Immature natural killer cell (primary cell): Measurements from ENCODE around the gene DYNC1I1. TPM values are rescaled to one million over a fixed set of nuclear protein-coding genes. Genes with fewer than 3 reads are reported as not detected.

Experiments used
- DNase-seq, 3 donors: peaks; one replicate each; pipeline ENCODE4 v3.0.0; 2022; ENCODE audit warnings: mixed read lengths in 1 of 3
- H3K27ac Mint-ChIP-seq, 6 donors: one replicate each; pipeline ENCODE4 v1.8.0; 2020; ENCODE audit warnings: mixed read lengths in 6 of 6, mild to moderate bottlenecking in 5 of 6, inconsistent platforms in 4 of 6, moderate library complexity in 3 of 6
- H3K27me3 Mint-ChIP-seq, 3 donors: one replicate each; pipeline ENCODE4 v1.8.0; 2020 to 2021; ENCODE audit warnings: low read depth in 3 of 3, mild to moderate bottlenecking in 3 of 3, mixed read lengths in 3 of 3, moderate library complexity in 3 of 3, inconsistent platforms in 1 of 3
- H3K36me3 Mint-ChIP-seq, 3 donors: one replicate each; pipeline ENCODE4 v1.8.0; 2020; ENCODE audit warnings: mixed read lengths in 3 of 3, inconsistent platforms in 2 of 3, mild to moderate bottlenecking in 2 of 3
- H3K4me1 Mint-ChIP-seq, 2 donors: one replicate each; pipeline ENCODE4 v1.8.0; 2020; ENCODE audit warnings: inconsistent platforms in 2 of 2, mild to moderate bottlenecking in 2 of 2, mixed read lengths in 2 of 2, moderate library complexity in 1 of 2
- H3K4me3 Mint-ChIP-seq, 5 donors: one replicate each; pipeline ENCODE4 v1.8.0; 2020; ENCODE audit warnings: mild to moderate bottlenecking in 5 of 5, mixed read lengths in 5 of 5, inconsistent platforms in 3 of 5, moderate library complexity in 3 of 5
- H3K9me3 Mint-ChIP-seq, 6 donors: one replicate each; pipeline ENCODE4 v1.8.0; 2020; ENCODE audit warnings: mild to moderate bottlenecking in 6 of 6, mixed read lengths in 6 of 6, inconsistent platforms in 4 of 6, moderate library complexity in 3 of 6
- polyA plus RNA-seq, 3 donors: library from polyadenylated mRNA; unstranded; fragments of 300-500 nt; fragmentation: Illumina TruSeq; gene quantifications; one replicate each; pipeline ENCODE4 v1.2.3, GENCODE V29; 2021

The DYNC1I1 gene
- polyA plus RNA-seq, 3 donors from 2014 or later = not detected

DNA sequence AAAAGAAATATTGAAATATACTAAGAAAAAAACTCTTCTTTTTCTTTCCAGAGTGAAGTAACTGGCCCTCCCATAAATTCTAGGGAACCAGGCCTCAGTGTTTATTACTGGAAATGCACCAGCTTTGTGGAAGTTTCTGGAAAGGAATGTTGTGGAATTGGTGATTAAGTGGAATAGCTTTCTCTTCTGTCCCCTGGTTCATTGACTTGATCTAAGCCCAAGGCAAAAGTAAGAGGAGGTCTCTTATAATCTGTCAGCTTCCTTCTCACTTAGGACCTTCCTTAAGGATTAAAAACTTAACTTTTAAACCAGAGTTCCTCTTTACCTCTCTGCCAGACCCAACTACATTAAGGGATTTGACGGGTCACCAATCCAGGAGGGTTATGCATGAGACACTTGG is 283.4 kb downstream of the DYNC1I1 start:
- Mint-ChIP-seq H3K36me3 (no peaks in the 10 kb centered on the region), H3K4me3 (no peak overlapping the region), H3K4me1 (no peaks in the 10 kb centered on the region), H3K9me3 (peaks cover 0 to 2% (median 0%) of the 10 kb centered on the region in 6 donors), H3K27me3 (peaks cover 0 to 8% (median 3%) of the 10 kb centered on the region in 3 donors), H3K27ac (no peak overlapping the region)
- DNase-seq = no peak

DNA sequence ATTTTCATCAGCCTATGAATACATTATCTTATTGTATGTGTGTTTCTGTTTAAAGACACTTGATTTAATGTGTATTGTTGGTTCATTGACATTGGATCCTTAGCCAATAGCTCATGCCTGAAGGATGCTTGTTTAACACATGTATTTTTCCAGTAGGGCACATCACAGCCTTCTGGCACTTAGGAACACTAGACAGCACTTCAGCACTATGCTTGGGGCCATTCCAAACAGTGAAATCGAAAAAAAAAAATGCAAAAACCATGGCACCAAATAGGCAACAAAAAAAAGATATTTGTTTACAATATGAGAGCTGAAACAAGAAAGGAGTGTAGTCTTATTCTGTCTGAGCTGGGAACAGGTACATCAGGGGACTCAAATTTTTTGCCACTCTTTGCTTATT is 286.7 kb downstream of the DYNC1I1 start:
- Mint-ChIP-seq H3K27me3 (peaks cover 0 to 15% (median 3%) of the 10 kb centered on the region in 3 donors), H3K4me1 (no peaks in the 10 kb centered on the region), H3K4me3 (no peak overlapping the region), H3K36me3 (no peaks in the 10 kb centered on the region), H3K27ac (no peak overlapping the region), H3K9me3 (peaks cover 0 to 2% (median 0%) of the 10 kb centered on the region in 6 donors)
- no peak for DNase-seq

DNA sequence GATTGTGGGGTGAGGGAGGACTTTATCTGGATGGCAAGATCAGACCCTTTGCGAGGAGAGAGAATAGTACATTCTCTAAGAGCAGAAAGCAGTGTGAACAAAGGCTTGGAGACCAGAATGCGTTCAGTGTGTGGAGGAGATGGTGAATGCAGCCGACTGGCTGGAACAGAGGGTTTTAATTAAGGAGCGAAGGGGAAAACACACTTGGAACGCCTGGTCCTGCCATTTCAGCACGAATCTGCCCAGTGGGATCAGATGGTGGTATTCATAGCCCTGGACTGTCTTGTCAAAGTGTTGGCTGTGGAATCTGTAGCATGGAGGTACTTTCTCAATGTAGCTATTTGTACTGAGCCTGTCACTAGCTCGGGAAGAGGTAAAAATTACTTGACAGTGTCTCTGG is 288.7 kb downstream of the DYNC1I1 start:
- Mint-ChIP-seq H3K27me3 (peaks cover 2 to 9% (median 4%) of the 10 kb centered on the region in 3 donors), H3K36me3 (no peaks in the 10 kb centered on the region), H3K27ac (peak overlapping the region in 1 of 6 donors; percentile 25), H3K4me1 (no peaks in the 10 kb centered on the region), H3K4me3 (no peak overlapping the region), H3K9me3 (no peaks in the 10 kb centered on the region)
- DNase-seq = no peak

- DNase-seq = no peak
- Mint-ChIP-seq H3K36me3 (no peaks in the 10 kb centered on the region), H3K9me3 (no peaks in the 10 kb centered on the region), H3K27ac (no peak overlapping the region), H3K4me1 (no peaks in the 10 kb centered on the region), H3K4me3 (no peak overlapping the region), H3K27me3 (peaks cover 2 to 9% (median 4%) of the 10 kb centered on the region in 3 donors)
These were observed 289.5 kb downstream of the DYNC1I1 start for GRCh38 chr7:96061844-96062243.

- H3K4me3 Mint-ChIP-seq = no peak overlapping the region
- no peaks in the 10 kb centered on the region for H3K4me1 Mint-ChIP-seq
- H3K9me3 Mint-ChIP-seq = no peaks in the 10 kb centered on the region
- no peak for DNase-seq
- no peak overlapping the region for H3K27ac Mint-ChIP-seq
- H3K27me3 Mint-ChIP-seq = peaks cover 1 to 13% (median 2%) of the 10 kb centered on the region in 3 donors
- H3K36me3 Mint-ChIP-seq = no peaks in the 10 kb centered on the region
These were observed 295.0 kb downstream of the DYNC1I1 start for GRCh38 chr7:96067321-96067720.

DNA sequence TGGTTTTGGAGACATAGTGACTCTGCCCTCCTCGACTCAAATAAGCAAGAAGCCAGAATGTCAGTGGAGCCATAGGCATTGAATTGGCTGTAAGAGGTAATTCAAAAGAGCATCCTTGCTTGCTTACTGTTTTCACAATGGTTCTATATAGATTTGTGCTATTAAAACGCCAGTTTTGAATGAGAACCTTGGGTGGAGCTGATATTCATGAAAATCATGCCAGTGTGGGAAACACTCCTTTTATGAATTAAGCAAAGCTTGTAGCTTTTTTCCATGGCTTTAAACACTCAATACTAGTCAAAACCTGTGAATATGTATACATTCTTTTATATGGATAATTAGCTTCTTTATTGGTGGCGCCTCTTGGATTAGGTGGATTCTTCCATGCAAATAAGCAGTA is 297.0 kb downstream of the DYNC1I1 start:
- Mint-ChIP-seq H3K27ac (no peak overlapping the region), H3K4me3 (no peak overlapping the region), H3K36me3 (no peaks in the 10 kb centered on the region), H3K9me3 (no peaks in the 10 kb centered on the region), H3K4me1 (no peaks in the 10 kb centered on the region), H3K27me3 (peaks cover 1 to 6% (median 2%) of the 10 kb centered on the region in 3 donors)
- DNase-seq = no peak

- H3K9me3 Mint-ChIP-seq = no peaks in the 10 kb centered on the region
These were observed 302.5 kb downstream of the DYNC1I1 start for GRCh38 chr7:96074871-96075270.

GRCh38 chr7:96075510-96076349 is 303.4 kb downstream of the DYNC1I1 start:
- Mint-ChIP-seq H3K9me3 (no peaks in the 10 kb centered on the region), H3K36me3 (no peaks in the 10 kb centered on the region), H3K4me3 (peak overlapping the region; percentile 74 to 89 (median 88)), H3K27me3 (peaks cover 4 to 31% (median 10%) of the 10 kb centered on the region in 3 donors), H3K27ac (no peak overlapping the region), H3K4me1 (peaks cover 9 to 12% of the 10 kb centered on the region in 2 donors)
- peak; percentile 22 to 30 (median 24) for DNase-seq

More at GRCh38 chr7:96074871-96075270, 302.5 kb downstream of the DYNC1I1 start:
- Mint-ChIP-seq H3K4me1 (peaks cover 9 to 12% of the 10 kb centered on the region in 2 donors), H3K36me3 (no peaks in the 10 kb centered on the region), H3K27me3 (peaks cover 3 to 29% (median 10%) of the 10 kb centered on the region in 3 donors), H3K4me3 (peak overlapping the region in 2 of 5 donors; percentile 74 to 88), H3K27ac (no peak overlapping the region)
- DNase-seq = no peak

DNA sequence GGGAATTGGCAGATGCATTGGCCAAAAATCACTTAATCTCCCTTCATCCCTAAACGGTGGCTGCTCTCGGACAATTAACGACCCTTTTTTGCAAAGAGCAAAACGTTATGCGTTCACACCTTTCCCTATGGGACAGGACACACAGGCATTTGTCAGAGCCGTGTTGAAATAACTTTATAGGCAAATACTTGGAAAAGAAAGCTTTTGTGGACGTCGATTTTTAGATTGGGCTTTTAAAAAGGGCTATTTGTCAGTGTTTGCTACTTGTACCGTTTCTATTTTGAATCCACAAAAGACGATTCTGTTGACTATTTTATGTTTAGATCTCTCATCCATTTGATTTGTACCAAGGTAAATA is 304.0 kb downstream of the DYNC1I1 start:
- Mint-ChIP-seq H3K27ac (no peak overlapping the region), H3K36me3 (no peaks in the 10 kb centered on the region), H3K4me1 (peaks cover 9 to 12% of the 10 kb centered on the region in 2 donors), H3K4me3 (peak overlapping the region; percentile 74 to 89 (median 88)), H3K27me3 (peaks cover 4 to 33% (median 10%) of the 10 kb centered on the region in 3 donors), H3K9me3 (no peaks in the 10 kb centered on the region)
- no peak for DNase-seq

GRCh38 chr7:96080027-96080426 is 307.7 kb downstream of the DYNC1I1 start:
- no peak for DNase-seq
- no peak overlapping the region for H3K4me3 Mint-ChIP-seq
- H3K27ac Mint-ChIP-seq = no peak overlapping the region
- no peaks in the 10 kb centered on the region for H3K9me3 Mint-ChIP-seq
- peaks cover 4 to 32% (median 13%) of the 10 kb centered on the region in 3 donors for H3K27me3 Mint-ChIP-seq
- no peaks in the 10 kb centered on the region for H3K36me3 Mint-ChIP-seq
- H3K4me1 Mint-ChIP-seq = peaks cover 9 to 12% of the 10 kb centered on the region in 2 donors

DNA sequence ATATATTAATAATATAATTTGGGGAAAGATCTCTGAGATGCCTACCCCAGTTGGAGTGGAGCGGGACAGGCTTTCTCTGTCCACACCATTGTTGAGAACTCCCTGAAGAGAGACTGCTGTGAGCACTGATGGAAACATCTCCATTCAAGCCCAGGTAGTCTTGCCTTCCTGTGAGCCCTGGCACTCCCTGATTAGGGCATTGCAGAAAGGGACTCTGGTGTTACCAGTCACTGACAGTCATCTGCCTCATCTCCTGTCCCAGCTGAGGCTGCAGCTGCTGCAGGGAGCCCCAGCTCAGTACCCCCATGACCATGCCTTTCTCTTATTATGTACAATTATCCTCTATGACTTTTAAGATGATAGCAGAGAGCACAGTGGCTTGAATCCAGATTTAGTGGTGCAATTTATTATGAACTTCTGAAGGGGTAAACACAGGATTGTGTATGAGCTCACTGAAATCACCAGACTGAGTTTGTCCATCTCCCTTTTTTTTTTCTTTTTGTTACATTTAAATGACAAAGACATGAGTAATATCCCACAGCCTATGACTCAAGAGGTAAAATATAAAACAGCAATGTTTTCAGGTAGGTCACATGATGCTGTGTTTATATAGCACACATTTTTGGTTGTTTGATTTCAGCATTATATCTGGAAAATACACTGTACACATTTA is 312.7 kb downstream of the DYNC1I1 start:
- no peak for DNase-seq
- H3K4me3 Mint-ChIP-seq = no peak overlapping the region
- H3K36me3 Mint-ChIP-seq = no peaks in the 10 kb centered on the region
- no peaks in the 10 kb centered on the region for H3K9me3 Mint-ChIP-seq
- no peaks in the 10 kb centered on the region for H3K4me1 Mint-ChIP-seq
- H3K27me3 Mint-ChIP-seq = peaks cover 2 to 9% (median 6%) of the 10 kb centered on the region in 3 donors
- H3K27ac Mint-ChIP-seq = no peak overlapping the region

- H3K9me3 Mint-ChIP-seq = no peaks in the 10 kb centered on the region
- H3K36me3 Mint-ChIP-seq = no peaks in the 10 kb centered on the region
- H3K27me3 Mint-ChIP-seq = peaks cover 2 to 8% (median 5%) of the 10 kb centered on the region in 3 donors
- no peaks in the 10 kb centered on the region for H3K4me1 Mint-ChIP-seq
- DNase-seq = no peak
- H3K27ac Mint-ChIP-seq = no peak overlapping the region
- no peak overlapping the region for H3K4me3 Mint-ChIP-seq
These were observed 313.6 kb downstream of the DYNC1I1 start for GRCh38 chr7:96085953-96086352.

- DNase-seq = no peak
- Mint-ChIP-seq H3K27me3 (peaks cover 0 to 7% (median 2%) of the 10 kb centered on the region in 3 donors), H3K4me1 (no peaks in the 10 kb centered on the region), H3K4me3 (no peak overlapping the region), H3K27ac (no peak overlapping the region), H3K36me3 (no peaks in the 10 kb centered on the region), H3K9me3 (no peaks in the 10 kb centered on the region)
These were observed 316.2 kb downstream of the DYNC1I1 start for GRCh38 chr7:96088579-96088978.

DNA sequence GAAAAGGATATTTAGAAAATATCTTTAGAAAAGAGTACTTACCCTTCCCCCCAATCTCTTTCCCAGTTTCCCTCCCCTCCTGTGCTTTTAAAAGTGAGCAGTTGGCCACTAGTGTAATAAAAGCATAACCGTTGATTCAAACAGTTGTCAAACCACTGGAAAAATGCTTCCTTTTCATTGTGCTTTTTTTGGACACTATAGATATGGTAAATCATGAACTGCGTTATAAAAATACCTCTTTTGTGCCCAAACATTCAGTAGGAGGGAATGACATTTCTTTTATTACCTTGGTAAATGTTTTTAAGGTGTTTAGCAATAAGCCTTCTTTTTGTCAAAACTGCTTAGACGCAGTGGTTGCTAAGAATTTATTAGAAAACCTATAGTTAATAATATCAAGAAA is 317.2 kb downstream of the DYNC1I1 start:
- Mint-ChIP-seq H3K27ac (no peak overlapping the region), H3K4me1 (no peaks in the 10 kb centered on the region), H3K36me3 (no peaks in the 10 kb centered on the region), H3K4me3 (no peak overlapping the region), H3K27me3 (peaks cover 0 to 7% (median 2%) of the 10 kb centered on the region in 3 donors), H3K9me3 (no peaks in the 10 kb centered on the region)
- DNase-seq = no peak
